ENCODE results near the gene PCBP4.
"Not testable (repeated sequence)": the region's sequence is repeated elsewhere in the genome, so short reads cannot be mapped to it uniquely, and the experiment has no call there.

PCBP4 gene

DNA sequence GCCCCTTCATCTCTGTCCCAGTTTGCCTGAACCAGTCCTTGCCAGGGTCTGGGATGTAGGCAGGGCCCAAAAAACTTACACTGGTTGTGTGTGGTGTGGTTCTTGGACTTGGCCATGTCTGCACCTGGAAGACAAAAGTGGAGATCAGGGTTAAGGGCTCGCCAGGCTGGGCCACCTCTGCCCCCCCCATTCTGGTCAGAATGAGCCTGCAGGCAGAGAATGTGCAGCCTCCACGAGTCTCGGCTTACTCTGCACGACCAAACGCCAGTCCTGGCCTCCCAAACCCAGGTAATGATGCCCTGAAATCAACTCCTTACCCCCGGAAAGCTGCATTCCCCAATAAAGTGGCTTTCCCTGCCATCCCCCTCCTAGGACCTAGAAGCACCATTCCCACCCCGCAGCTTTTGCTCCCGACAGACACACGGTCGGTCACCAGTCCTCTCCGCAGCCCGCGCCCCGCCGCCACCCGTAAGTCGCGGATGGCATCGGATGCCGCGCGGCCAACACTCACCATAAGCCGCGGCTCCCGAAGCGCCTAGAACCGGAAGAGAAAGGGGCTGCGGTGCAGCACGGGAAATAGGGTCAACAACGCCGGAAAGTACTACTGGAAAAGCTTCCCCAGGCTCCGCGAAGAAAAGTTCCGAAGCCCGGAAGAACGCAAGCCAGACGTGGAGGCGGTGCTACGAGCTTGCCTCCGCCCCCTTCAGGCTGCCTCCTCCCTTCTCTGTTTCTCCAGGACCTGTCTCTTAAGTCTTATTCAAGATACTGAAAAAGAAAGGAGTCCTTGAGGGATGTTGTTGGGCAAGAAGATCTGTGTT is 28.3 kb upstream of the PCBP4 start, which contains the start of gene RPL29:
Gene RPL29 (minus strand): TSS at position 550 of the 818 bp plus-strand sequence. CDS start 434 bp downstream, at position 116.
- H3K4me3 ChIP-seq (replicated peaks in 1 of 2; ENCODE audit: low read depth in 2 of 2, low read length in 2 of 2), result peak within 1 kb of the TSS; percentile 77 to 89
- DNase-seq (ENCODE audit: low read depth in 2 of 2), result peak; percentile 97
- TF ChIP-seq CTCF (IDR thresholded peaks at IDR 0.05; ENCODE audit: low read depth, low read length), result no peak

DNA sequence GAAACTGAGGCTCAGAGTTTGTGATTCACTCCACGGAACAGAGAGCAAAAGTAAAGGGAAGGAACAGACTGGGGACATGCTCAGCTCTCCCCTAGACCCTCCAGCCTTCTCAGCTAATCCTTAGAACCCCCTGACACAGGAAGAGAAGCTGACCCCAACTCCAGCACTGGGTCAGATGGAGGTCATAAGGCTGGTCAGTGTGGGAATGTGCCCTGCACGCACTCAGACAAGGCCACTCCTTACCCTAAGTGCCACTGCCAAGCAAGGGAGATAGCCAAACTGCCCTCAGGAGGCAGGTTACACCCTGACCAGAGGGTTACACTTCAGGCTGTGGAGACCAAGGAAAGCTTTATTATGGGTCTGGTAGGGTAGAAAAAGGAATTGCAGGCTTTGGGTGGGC is 27.3 kb upstream of the PCBP4 start:
- H3K4me3 ChIP-seq (replicated peaks in 1 of 2; ENCODE audit: low read depth in 2 of 2, low read length in 2 of 2), result peak overlapping the region; percentile 77 to 89
- TF ChIP-seq CTCF (IDR thresholded peaks at IDR 0.05; ENCODE audit: low read depth, low read length), result no peak
- DNase-seq (ENCODE audit: low read depth in 2 of 2), result no peak

- not testable (repeated sequence) for DNase-seq (ENCODE audit: low read depth in 2 of 2); H3K4me3 ChIP-seq (replicated peaks in 1 of 2; ENCODE audit: low read depth in 2 of 2, low read length in 2 of 2)
Observed at GRCh38 chr3:51993657-51994056, 26.4 kb upstream of the PCBP4 start.

- H3K4me3 ChIP-seq (replicated peaks in 1 of 2; ENCODE audit: low read depth in 2 of 2, low read length in 2 of 2), result no peak overlapping the region
- no peak for DNase-seq (ENCODE audit: low read depth in 2 of 2)
- no peak for TF ChIP-seq CTCF (IDR thresholded peaks at IDR 0.05; ENCODE audit: low read depth, low read length)
Observed at GRCh38 chr3:51992017-51992682, 24.9 kb upstream of the PCBP4 start.

GRCh38 chr3:51990501-51990971 is 23.3 kb upstream of the PCBP4 start:
- H3K4me3 ChIP-seq (replicated peaks in 1 of 2; ENCODE audit: low read depth in 2 of 2, low read length in 2 of 2); DNase-seq (ENCODE audit: low read depth in 2 of 2): not testable (repeated sequence)

GRCh38 chr3:51988286-51989146 is 21.3 kb upstream of the PCBP4 start:
- H3K4me3 ChIP-seq (replicated peaks in 1 of 2; ENCODE audit: low read depth in 2 of 2, low read length in 2 of 2), result no peak overlapping the region
- no peak for DNase-seq (ENCODE audit: low read depth in 2 of 2)
- no peak for TF ChIP-seq CTCF (IDR thresholded peaks at IDR 0.05; ENCODE audit: low read depth, low read length)

- DNase-seq (ENCODE audit: low read depth in 2 of 2), result no peak
- no peak overlapping the region for H3K4me3 ChIP-seq (replicated peaks in 1 of 2; ENCODE audit: low read depth in 2 of 2, low read length in 2 of 2)
- TF ChIP-seq CTCF (IDR thresholded peaks at IDR 0.05; ENCODE audit: low read depth, low read length), result no peak
Observed at GRCh38 chr3:51987568-51987967, 20.3 kb upstream of the PCBP4 start.
